GM12891 (cell line): Measurements from ENCODE around the gene SAMD5.

ENCODE experiments used
- DNase-seq: peaks from one replicate; pipeline ENCODE4 v3.0.0; 2011; ENCODE audit warnings: low spot score; ENCODE audit not compliant: insufficient read length
- FAIRE-seq: peaks from 2 replicates; lab custom pipeline; 2011; peaks lifted over from hg19 to GRCh38; lab: Jason Lieb, UNC
- PAX5 ChIP-seq: IDR thresholded peaks from 2 replicates; pipeline ENCODE4 v1.6.1; 2011; ENCODE audit warnings: low read length, moderate library complexity, mild to moderate bottlenecking; ENCODE audit not compliant: insufficient read depth, severe bottlenecking
- POLR2A ChIP-seq: IDR thresholded peaks from 2 replicates; pipeline ENCODE4 v1.6.1; 2011; ENCODE audit warnings: low read depth, low read length, control low read depth
- POLR2AphosphoS5 ChIP-seq: IDR thresholded peaks from 2 replicates; pipeline ENCODE4 v1.6.1; 2011; ENCODE audit warnings: low read depth, low read length, control low read depth
- POU2F2 ChIP-seq: IDR thresholded peaks from 2 replicates; pipeline ENCODE4 v1.6.1; 2011; ENCODE audit warnings: low read depth, mild to moderate bottlenecking, control low read depth, low read length, moderate library complexity
- SPI1 ChIP-seq: IDR thresholded peaks from 2 replicates; pipeline ENCODE4 v1.6.1; 2011; ENCODE audit warnings: low read depth, low read length, control low read depth
- TAF1 ChIP-seq: IDR thresholded peaks from 2 replicates; pipeline ENCODE4 v1.6.1; 2011; ENCODE audit warnings: low read depth, low read length, control low read depth

The SAMD5 gene

DNA sequence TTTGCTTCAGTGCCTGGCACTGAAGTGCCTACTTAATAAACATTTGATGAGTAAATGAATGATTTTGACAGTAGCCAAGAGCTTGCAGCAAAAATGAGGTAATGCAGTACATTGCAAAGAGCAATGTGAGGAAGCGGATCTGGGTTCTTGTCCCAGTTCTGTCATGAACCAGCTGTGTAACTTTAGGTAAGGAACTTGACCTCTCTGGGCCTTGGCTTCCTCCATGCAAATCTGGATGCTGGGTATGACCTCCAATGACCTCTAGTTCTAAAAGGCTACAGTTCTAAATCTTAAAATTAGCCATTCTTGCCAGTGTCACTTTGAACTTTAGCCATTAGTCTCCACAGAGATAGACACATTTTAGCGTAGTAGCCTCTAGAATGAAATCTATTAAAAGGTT, 3.6 kb upstream of the SAMD5 start:
- DNase-seq (no peak), FAIRE-seq (no peak)
- TF ChIP-seq POU2F2 (no peak), TAF1 (no peak), SPI1 (no peak), PAX5 (no peak), POLR2A (no peak), POLR2AphosphoS5 (no peak)

DNA sequence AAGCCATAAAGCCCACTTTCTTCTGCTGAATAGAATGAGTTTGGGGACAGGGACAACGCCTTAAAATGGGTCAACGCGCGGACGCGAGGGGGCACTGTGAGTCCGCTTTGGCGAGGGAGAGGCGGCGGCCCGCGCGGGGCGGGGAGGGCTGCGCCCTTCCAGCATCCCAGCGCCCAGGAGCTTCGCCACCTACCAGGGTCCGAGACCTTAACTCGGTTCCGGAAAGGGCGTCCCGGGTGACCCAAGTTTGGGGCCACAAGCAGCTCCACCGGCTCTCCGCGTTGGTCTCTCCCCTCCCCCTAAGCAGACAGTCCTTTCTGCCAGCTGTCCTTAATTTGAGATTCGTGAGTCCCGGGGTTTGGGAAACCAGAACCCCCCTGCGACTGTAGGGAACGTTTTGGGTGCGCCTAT, 1.8 kb upstream of the SAMD5 start:
- TF ChIP-seq SPI1 (no peak), POLR2AphosphoS5 (no peak), TAF1 (no peak), POU2F2 (no peak), PAX5 (no peak), POLR2A (no peak)
- DNase-seq (peak; percentile 50), FAIRE-seq (no peak)

GRCh38 chr6:147507162-147508041, 1.1 kb upstream of the SAMD5 start:
- no peak for TF ChIP-seq SPI1
- DNase-seq (no peak), FAIRE-seq (no peak)

DNA sequence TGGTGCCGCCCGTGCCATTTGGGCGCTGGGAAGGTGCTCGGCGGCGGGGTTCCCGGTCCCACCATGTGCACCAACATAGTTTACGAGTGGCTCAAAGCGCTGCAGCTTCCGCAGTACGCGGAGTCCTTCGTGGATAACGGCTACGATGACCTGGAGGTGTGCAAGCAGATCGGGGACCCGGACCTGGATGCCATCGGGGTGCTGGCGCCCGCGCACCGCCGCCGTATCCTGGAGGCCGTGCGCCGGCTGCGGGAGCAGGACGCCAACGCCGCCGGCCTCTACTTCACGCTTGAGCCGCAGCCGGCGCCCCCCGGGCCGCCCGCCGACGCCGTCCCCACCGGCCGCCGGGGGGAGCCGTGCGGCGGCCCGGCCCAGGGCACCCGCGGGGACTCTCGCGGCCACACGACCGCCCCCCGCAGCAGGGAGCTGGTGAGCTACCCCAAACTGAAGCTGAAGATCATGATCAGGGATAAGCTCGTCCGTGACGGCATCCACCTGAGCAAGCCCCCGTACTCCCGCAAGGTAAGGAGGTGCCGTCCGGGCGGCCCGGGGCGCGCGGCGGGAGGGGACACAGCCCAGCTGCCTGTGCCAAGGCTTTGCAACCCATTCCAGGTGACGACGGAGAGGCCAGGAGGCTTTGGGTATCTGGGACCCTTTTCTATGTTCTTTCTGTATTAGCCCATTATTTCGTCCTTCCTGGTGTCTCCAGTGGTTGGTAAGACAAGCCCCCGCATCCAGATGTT, 547 bp downstream of the SAMD5 start:
- no peak for FAIRE-seq
- peak; percentile 14 for DNase-seq
- TF ChIP-seq TAF1 (no peak), POLR2A (no peak), PAX5 (no peak), POLR2AphosphoS5 (no peak), SPI1 (no peak), POU2F2 (no peak)

GRCh38 chr6:147509891-147510290, 1.4 kb downstream of the SAMD5 start:
- no peak for FAIRE-seq

GRCh38 chr6:147510929-147511590, 2.6 kb downstream of the SAMD5 start:
- TF ChIP-seq POU2F2: no peak
- no peak for TF ChIP-seq PAX5
- no peak for TF ChIP-seq TAF1
- TF ChIP-seq SPI1: no peak
- TF ChIP-seq POLR2A: no peak
- no peak for TF ChIP-seq POLR2AphosphoS5
- FAIRE-seq (no peak), DNase-seq (no peak)

More at GRCh38 chr6:147509891-147510290, 1.4 kb downstream of the SAMD5 start:
- no peak for TF ChIP-seq POU2F2
- TF ChIP-seq SPI1: no peak
- no peak for TF ChIP-seq POLR2AphosphoS5
- no peak for TF ChIP-seq POLR2A
- no peak for DNase-seq

DNA sequence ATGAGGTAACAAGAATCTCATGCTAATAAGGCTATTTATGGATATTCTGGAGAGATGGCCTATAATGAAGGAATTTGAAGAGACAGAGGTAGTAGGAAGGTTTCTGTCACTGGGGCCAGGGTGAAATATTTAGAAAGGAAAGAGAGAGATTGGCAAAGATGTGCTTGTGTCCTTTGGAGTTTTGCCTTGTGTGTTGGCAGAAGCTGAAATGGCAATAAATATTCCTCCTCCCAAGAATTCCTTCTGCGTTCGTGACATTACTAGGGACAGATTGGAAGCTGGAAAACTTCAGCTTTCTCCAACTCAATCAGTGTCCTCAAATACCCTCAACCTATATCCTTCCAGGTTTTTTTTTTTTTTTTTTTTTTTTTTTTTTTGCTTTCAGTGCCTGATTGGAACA, 6.3 kb downstream of the SAMD5 start:
- TF ChIP-seq POLR2A: no peak
- no peak for TF ChIP-seq POU2F2
- no peak for DNase-seq
- FAIRE-seq: no peak

GRCh38 chr6:147515327-147515726, 6.8 kb downstream of the SAMD5 start:
- no peak for TF ChIP-seq TAF1
- no peak for TF ChIP-seq PAX5
- TF ChIP-seq POLR2A: no peak
- no peak for TF ChIP-seq POU2F2
- TF ChIP-seq SPI1: no peak
- no peak for TF ChIP-seq POLR2AphosphoS5
- FAIRE-seq: no peak
- no peak for DNase-seq

DNA sequence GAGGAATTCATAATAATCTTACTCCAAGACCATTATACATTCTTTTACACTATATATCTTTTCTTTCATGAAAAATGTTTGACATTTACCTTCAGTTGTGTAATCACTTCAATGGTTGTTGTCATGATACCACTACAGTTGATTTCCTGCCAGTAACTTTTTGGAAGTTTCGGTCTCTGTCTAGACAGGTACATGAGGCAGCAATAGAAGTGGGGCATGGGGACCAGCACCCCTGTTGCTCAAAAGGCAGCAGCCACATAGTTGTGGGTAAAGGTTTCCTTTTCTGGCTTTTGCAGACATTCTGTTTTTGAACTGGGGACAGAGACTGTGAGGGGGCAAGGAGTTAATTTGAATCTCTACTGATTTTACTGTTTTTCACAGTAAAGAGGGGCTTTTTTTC, 14.1 kb downstream of the SAMD5 start:
- TF ChIP-seq POLR2A (no peak), SPI1 (no peak), TAF1 (no peak), POU2F2 (no peak), PAX5 (no peak), POLR2AphosphoS5 (no peak)
- DNase-seq: no peak
- no peak for FAIRE-seq
